Thyroid gland (tissue), 4 donors: ENCODE measurements around the gene CFAP43. TPM values are rescaled to one million over a fixed set of nuclear protein-coding genes. Genes with fewer than 3 reads are reported as not detected.
"Not testable (repeated sequence)": the region's sequence is repeated elsewhere in the genome, so short reads cannot be mapped to it uniquely, and the experiment has no call there.

Source experiments
- DNase-seq, 2 donors: peaks; one replicate each; pipeline ENCODE4 v3.0.0-alpha.2; 2019
- H3K27ac ChIP-seq, 3 donors: fragments of 200-600 bp; sonication (generic); 1 replicate in 2 of 3; 2 replicates in 1 of 3; pipeline ENCODE4 v1.5.1; 2016 to 2019; ENCODE audit warnings: mild to moderate bottlenecking in 1 of 3, moderate library complexity in 1 of 3
- H3K27me3 ChIP-seq: fragments of 200-600 bp; sonication (generic); one replicate; pipeline ENCODE4 v1.5.1; 2019
- H3K36me3 ChIP-seq, 2 donors: fragments of 200-600 bp; sonication (generic); one replicate each; pipeline ENCODE4 v1.5.1; 2016 to 2019
- H3K4me1 ChIP-seq, 2 donors: fragments of 200-600 bp; sonication (generic); one replicate each; pipeline ENCODE4 v1.5.1; 2017 to 2019
- H3K4me3 ChIP-seq, 3 donors: fragments of 200-600 bp; sonication (generic); replicated peaks in 1 of 3; 1 replicate in 2 of 3; 2 replicates in 1 of 3; pipeline ENCODE4 v1.5.1; 2016; ENCODE audit warnings: mild to moderate bottlenecking in 1 of 3
- H3K9me3 ChIP-seq: fragments of 200-600 bp; sonication (generic); one replicate; pipeline ENCODE4 v1.5.1; 2017
- CTCF ChIP-seq, 6 experiments: fragments of 200-600 bp in 3 of 6; fragments of 450-650 bp in 3 of 6; sonication (generic) in 3 of 6; IDR thresholded peaks; one replicate each; pipeline ENCODE4 v1.5.1; 2016 to 2019; ENCODE audit warnings: antibody characterized with exemption in 6 of 6, mild to moderate bottlenecking in 2 of 6, inconsistent platforms in 1 of 6, moderate library complexity in 1 of 6
- POLR2A ChIP-seq, 2 donors: fragments of 450-650 bp; IDR thresholded peaks; one replicate each; pipeline ENCODE4 v1.6.1; 2017; ENCODE audit warnings: antibody characterized with exemption in 2 of 2, mild to moderate bottlenecking in 2 of 2, moderate library complexity in 1 of 2
- WGBS, 2 donors: methylation state at CpG; one replicate each; pipeline ENCODE4 v1.1.5; 2017; 5-methylcytosine and 5-hydroxymethylcytosine counted together
- intact Hi-C: fragments of 100-400 bp; cut with DNase I; formaldehyde crosslinking; loops from one replicate; pipeline ENCODE4 v1.15.1; 2023
- total RNA-seq, 4 donors: library from RNA; depleted of rRNA; stranded (reverse); fragments of >200 nt; gene quantifications; one replicate each; pipeline ENCODE4 v1.2.3, GENCODE V29; 2016

Gene CFAP43
- total RNA-seq, 4 donors from 2014 or later = 8.2 to 16.9 (median 11.5) TPM

- Histone ChIP-seq H3K36me3 (no peaks in the 10 kb centered on the region), H3K27me3 (no peaks in the 10 kb centered on the region), H3K27ac (no peak overlapping the region), H3K9me3 (no peaks in the 10 kb centered on the region), H3K4me3 (no peak overlapping the region), H3K4me1 (no peaks in the 10 kb centered on the region)
- intact Hi-C loops = no loop called here
- WGBS, 2 donors = 86 to 87% methylated on average over 3 of the region's 3 CpGs
- no peak for TF ChIP-seq CTCF (IDR thresholded peaks at IDR 0.05)
- no peak for TF ChIP-seq POLR2A (IDR thresholded peaks at IDR 0.05)
- no peak for DNase-seq
Observed at GRCh38 chr10:104247513-104248146, 15.5 kb upstream of the CFAP43 start.

GRCh38 chr10:104246976-104247375, 14.8 kb upstream of the CFAP43 start:
- WGBS, 2 donors = 67 to 77% methylated on average over 2 of the region's 2 CpGs

GRCh38 chr10:104245066-104245632, 13.0 kb upstream of the CFAP43 start:
- H3K27me3 ChIP-seq = no peaks in the 10 kb centered on the region
- H3K4me3 ChIP-seq = no peak overlapping the region
- TF ChIP-seq POLR2A (IDR thresholded peaks at IDR 0.05) (no peak), CTCF (IDR thresholded peaks at IDR 0.05) (no peak)
- DNase-seq = no peak
- H3K27ac ChIP-seq = no peak overlapping the region
- no peaks in the 10 kb centered on the region for H3K36me3 ChIP-seq
- no peaks in the 10 kb centered on the region for H3K4me1 ChIP-seq
- H3K9me3 ChIP-seq = no peaks in the 10 kb centered on the region
- intact Hi-C loops = no loop called here
- WGBS, 2 donors = 98 to 99% methylated on average over 5 to 13 of the region's 34 CpGs

More at GRCh38 chr10:104246976-104247375, 14.8 kb upstream of the CFAP43 start:
- intact Hi-C loops = no loop called here
- Histone ChIP-seq H3K4me3 (no peak overlapping the region), H3K4me1 (no peaks in the 10 kb centered on the region), H3K36me3 (no peaks in the 10 kb centered on the region), H3K27me3 (no peaks in the 10 kb centered on the region), H3K9me3 (no peaks in the 10 kb centered on the region), H3K27ac (no peak overlapping the region)
- TF ChIP-seq POLR2A (IDR thresholded peaks at IDR 0.05) = no peak
- TF ChIP-seq CTCF (IDR thresholded peaks at IDR 0.05) = no peak
- no peak for DNase-seq

GRCh38 chr10:104243512-104243911, 11.3 kb upstream of the CFAP43 start:
- Histone ChIP-seq H3K36me3 (no peaks in the 10 kb centered on the region), H3K9me3 (no peaks in the 10 kb centered on the region), H3K27ac (no peak overlapping the region), H3K4me3 (no peak overlapping the region), H3K4me1 (no peaks in the 10 kb centered on the region), H3K27me3 (no peaks in the 10 kb centered on the region)
- no peak for DNase-seq
- no peak for TF ChIP-seq POLR2A (IDR thresholded peaks at IDR 0.05)
- no peak for TF ChIP-seq CTCF (IDR thresholded peaks at IDR 0.05)
- intact Hi-C loops = no loop called here
- 42 to 55% methylated on average over 5 of the region's 5 CpGs for WGBS, 2 donors

- H3K27ac ChIP-seq, H3K36me3 ChIP-seq, H3K4me3 ChIP-seq, H3K27me3 ChIP-seq, H3K9me3 ChIP-seq, intact Hi-C loops, DNase-seq, H3K4me1 ChIP-seq: not testable (repeated sequence)
- WGBS, 2 donors = 79 to 84% methylated on average over 3 of the region's 3 CpGs
Observed at GRCh38 chr10:104243009-104243408, 10.8 kb upstream of the CFAP43 start.
